Fibroblast of pulmonary artery (primary cell): Measurements from ENCODE around the gene TRAM2.

Experiments
- DNase-seq: peaks from one replicate; pipeline ENCODE4 v3.0.0-alpha.2; 2010; ENCODE audit warnings: low read depth
- H3K4me3 ChIP-seq: replicated peaks from 2 replicates; pipeline ENCODE4 v1.5.1; 2011; ENCODE audit warnings: low read depth, mild to moderate bottlenecking, control low read depth, low read length, moderate library complexity
- TF ChIP-seq, protein P1 (sequence below): IDR thresholded peaks from 2 replicates; pipeline ENCODE4 v1.5.1; 2011; ENCODE audit warnings: mild to moderate bottlenecking, control low read depth, low read length, inconsistent platforms; ENCODE audit errors: missing control alignments

The TRAM2 gene

GRCh38 chr6:52616059-52616690, 39.3 kb upstream of the TRAM2 start:
- no peak for DNase-seq
- TF ChIP-seq, protein P1, sequence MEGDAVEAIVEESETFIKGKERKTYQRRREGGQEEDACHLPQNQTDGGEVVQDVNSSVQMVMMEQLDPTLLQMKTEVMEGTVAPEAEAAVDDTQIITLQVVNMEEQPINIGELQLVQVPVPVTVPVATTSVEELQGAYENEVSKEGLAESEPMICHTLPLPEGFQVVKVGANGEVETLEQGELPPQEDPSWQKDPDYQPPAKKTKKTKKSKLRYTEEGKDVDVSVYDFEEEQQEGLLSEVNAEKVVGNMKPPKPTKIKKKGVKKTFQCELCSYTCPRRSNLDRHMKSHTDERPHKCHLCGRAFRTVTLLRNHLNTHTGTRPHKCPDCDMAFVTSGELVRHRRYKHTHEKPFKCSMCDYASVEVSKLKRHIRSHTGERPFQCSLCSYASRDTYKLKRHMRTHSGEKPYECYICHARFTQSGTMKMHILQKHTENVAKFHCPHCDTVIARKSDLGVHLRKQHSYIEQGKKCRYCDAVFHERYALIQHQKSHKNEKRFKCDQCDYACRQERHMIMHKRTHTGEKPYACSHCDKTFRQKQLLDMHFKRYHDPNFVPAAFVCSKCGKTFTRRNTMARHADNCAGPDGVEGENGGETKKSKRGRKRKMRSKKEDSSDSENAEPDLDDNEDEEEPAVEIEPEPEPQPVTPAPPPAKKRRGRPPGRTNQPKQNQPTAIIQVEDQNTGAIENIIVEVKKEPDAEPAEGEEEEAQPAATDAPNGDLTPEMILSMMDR, result no peak
- no peak overlapping the region for H3K4me3 ChIP-seq

DNA sequence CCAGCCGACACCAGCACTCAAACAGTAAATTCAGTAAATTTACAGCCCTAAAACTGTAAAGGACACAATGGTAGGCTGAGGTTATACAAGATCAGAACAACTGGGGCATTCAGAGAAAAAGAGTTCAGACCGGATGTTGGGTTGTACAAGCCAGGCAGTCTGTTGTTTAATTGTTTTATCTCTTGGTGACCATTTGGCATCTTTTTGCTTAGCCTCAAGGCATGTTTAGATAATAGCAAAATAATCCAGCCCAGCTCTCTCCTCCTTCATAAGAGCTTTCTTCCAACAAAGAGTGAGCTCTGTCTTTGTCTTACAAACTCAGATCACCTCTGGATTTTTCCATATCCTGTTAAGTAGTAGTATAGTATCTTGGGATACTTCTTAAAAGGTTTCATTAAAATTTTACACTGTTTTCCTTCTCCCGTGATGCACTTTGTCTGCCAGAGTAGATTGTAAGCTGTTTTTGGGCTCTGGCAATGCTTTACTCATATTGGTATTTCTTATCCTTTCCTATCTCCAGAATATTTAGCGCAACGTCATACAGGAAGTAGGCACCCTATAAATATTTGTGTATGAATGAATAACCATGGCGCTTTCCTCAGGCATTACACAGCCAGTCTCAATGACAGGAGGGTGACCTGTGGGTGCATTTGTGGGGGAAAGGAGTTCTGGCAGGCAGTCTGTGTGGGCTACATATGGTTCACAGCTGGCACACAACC, 35.6 kb upstream of the TRAM2 start:
- TF ChIP-seq, protein P1, result no peak
- no peak for DNase-seq
- H3K4me3 ChIP-seq, result no peak overlapping the region

DNA sequence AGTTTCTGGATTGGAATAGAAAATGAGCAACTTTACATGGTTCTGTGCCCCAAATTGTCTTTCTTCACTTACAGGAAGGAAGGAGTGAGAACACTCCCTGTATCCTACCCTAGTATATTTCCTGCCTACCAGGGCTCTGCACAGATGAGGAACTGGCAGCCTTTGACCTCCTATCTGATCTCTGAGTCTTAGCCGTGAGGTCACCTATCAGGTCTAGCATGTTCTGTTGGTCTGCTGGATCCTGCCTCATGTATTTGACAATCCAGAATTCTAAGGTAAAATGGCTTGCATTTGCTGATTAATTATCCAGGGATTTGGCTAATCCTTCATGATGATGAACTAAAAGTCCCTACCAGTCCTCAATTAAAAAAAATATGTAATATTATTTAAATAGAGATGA, 35.0 kb upstream of the TRAM2 start:
- TF ChIP-seq, protein P1, result no peak
- DNase-seq, result no peak
- no peak overlapping the region for H3K4me3 ChIP-seq

DNA sequence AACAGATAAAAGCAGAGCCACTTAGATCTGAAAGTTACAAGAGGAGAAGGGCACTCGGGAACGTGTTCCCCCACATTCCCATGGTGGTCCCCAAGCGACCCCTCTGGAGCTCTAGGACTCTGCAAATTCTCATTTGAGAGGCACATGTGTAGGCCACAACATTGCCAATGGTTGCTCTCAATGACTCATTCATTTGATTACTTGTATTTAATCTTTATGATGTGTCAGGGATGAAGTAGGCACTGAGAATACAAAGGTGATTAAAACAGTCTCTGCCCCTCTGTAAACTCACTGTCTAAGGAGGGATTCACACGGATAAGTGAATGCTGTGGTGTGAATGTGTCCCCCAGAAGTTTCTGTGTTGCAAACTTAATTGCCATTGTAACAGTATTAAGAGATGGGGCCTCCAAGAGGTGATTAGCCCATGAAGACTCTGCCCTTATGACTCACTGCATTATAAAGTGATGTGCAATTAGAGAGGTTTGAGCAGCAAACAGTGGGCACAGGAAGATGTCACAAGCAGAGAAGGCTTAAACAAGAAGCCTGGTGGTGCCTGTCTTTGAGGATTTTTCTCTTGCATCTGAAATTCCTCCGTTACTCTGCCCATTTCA, 34.0 kb upstream of the TRAM2 start:
- DNase-seq, result no peak
- TF ChIP-seq, protein P1, result no peak
- no peak overlapping the region for H3K4me3 ChIP-seq

GRCh38 chr6:52610011-52610410, 33.2 kb upstream of the TRAM2 start:
- TF ChIP-seq, protein P1, result no peak
- DNase-seq, result no peak
- H3K4me3 ChIP-seq, result no peak overlapping the region

DNA sequence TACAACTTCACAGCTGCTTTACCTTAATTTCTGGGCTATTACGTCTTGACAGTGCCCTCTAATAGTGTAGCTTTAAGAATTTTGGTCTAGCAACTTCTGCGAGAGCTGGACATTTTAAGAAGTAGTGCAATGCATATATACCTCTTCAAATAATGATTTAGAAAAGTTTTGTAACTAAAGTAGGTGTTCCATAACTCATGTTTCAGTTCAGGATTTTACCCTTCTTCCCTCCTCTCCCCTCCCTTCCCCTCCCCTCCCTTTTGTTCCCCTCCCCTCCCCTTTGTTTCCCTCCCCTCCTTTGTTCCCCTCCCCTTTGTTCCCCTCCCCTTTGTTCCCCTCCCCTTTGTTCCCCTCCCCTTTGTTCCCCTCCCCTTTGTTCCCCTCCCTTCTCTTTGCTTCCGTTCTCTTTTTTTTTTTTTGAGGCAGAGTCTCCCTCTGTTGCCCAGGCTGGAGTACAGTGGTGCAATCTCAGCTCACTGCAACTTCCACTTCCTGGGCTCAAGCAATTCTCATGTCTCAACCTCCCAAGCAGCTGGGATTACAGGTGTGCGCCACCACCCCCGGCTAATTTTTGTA, 28.8 kb upstream of the TRAM2 start:
- DNase-seq, result no peak
- no peak overlapping the region for H3K4me3 ChIP-seq
- TF ChIP-seq, protein P1, result no peak
